Fibroblast of villous mesenchyme (primary cell): ENCODE data around the gene LILRA6. TPM values are rescaled to one million over a fixed set of nuclear protein-coding genes. Genes with fewer than 3 reads are reported as not detected.

ENCODE experiments used
- DNase-seq: peaks from one replicate; pipeline ENCODE4 v3.0.0-alpha.2; 2010; ENCODE audit warnings: low read depth
- H3K4me3 ChIP-seq: 2 replicates; pipeline ENCODE4 v1.5.1; 2011; ENCODE audit warnings: low read depth, mild to moderate bottlenecking, low read length
- small RNA-seq: library from RNA; depleted of rRNA; stranded (forward); fragments of <200 nt; gene quantifications from one replicate; pipeline ENCODE3, GENCODE V24; 2012
- total RNA-seq: library from RNA; depleted of rRNA; stranded (reverse); fragments of >200 nt; gene quantifications from 2 replicates; pipeline ENCODE4 v1.2.3, GENCODE V29; 2012
- TF ChIP-seq, protein P1 (sequence below): IDR thresholded peaks from 2 replicates; pipeline ENCODE4 v1.5.1; 2012; ENCODE audit warnings: low read depth, mild to moderate bottlenecking, low read length; ENCODE audit not compliant: insufficient read depth

The LILRA6 gene
- total RNA-seq, 1 donor: not detected

DNA sequence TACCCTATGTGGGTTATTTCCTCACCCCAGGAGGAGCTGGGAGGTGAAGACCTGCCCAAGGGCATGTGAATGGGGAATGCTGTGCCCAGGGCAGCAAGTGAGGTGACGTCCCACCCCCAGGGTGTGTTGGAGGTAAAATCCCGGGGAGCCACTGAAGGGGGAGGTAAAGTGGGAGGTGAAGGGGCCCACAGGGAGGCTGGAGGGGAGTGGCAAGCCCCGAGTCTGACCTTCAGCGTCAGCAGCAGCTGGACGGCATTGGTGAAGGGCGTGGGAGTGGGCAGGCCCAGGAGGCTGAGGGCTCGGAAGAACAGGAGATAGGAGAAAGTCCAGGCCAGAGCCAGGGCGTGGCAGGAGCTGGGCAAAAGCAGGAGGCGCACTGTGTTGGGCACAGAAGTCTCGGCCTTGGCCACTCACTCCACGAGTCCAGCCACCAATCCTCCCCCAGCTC, 55.6 kb downstream of the LILRA6 start:
- no peak overlapping the region for H3K4me3 ChIP-seq
- peak; percentile 37 for DNase-seq
- TF ChIP-seq, protein P1, sequence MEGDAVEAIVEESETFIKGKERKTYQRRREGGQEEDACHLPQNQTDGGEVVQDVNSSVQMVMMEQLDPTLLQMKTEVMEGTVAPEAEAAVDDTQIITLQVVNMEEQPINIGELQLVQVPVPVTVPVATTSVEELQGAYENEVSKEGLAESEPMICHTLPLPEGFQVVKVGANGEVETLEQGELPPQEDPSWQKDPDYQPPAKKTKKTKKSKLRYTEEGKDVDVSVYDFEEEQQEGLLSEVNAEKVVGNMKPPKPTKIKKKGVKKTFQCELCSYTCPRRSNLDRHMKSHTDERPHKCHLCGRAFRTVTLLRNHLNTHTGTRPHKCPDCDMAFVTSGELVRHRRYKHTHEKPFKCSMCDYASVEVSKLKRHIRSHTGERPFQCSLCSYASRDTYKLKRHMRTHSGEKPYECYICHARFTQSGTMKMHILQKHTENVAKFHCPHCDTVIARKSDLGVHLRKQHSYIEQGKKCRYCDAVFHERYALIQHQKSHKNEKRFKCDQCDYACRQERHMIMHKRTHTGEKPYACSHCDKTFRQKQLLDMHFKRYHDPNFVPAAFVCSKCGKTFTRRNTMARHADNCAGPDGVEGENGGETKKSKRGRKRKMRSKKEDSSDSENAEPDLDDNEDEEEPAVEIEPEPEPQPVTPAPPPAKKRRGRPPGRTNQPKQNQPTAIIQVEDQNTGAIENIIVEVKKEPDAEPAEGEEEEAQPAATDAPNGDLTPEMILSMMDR: no peak

Small RNAs within 50 kb of the gene (small RNA-seq; reads per million reads assigned to genes)
- gene MIR4752 (not detected), gene RNU6-1307P (not detected)

Other genes with a start within 250 kb of the LILRA6 start
- 0.43 TPM in 1 of 2 replicates, not detected in the other for gene VSTM1, start 178.9 kb downstream of the LILRA6 start, total RNA-seq
- not detected in 2 replicates for gene TARM1, start 161.4 kb downstream of the LILRA6 start, total RNA-seq
- under 0.01 and 0.64 TPM in 2 replicates for gene OSCAR, start 142.0 kb downstream of the LILRA6 start, total RNA-seq
- 10.4 and 11.3 TPM in 2 replicates for gene NDUFA3, start 139.9 kb downstream of the LILRA6 start, total RNA-seq
- gene TFPT, start 127.1 kb downstream of the LILRA6 start, total RNA-seq: 17.7 and 20.9 TPM in 2 replicates
- 39.6 and 41.5 TPM in 2 replicates for gene PRPF31, start 127.0 kb downstream of the LILRA6 start, total RNA-seq
- gene CNOT3, start 105.0 kb downstream of the LILRA6 start, total RNA-seq: 7.3 and 7.7 TPM in 2 replicates
- gene LENG1, start 83.1 kb downstream of the LILRA6 start, total RNA-seq: 4.7 and 4.8 TPM in 2 replicates
- gene TMC4, start 69.6 kb downstream of the LILRA6 start, total RNA-seq: 0.32 TPM in 1 of 2 replicates, not detected in the other
- 60.2 and 73.4 TPM in 2 replicates for gene MBOAT7, start 53.2 kb downstream of the LILRA6 start, total RNA-seq
- 82.5 and 83.8 TPM in 2 replicates for gene TSEN34, start 51.5 kb downstream of the LILRA6 start, total RNA-seq
- 985 and 1,373 TPM in 2 replicates for gene RPS9, start 41.9 kb downstream of the LILRA6 start, total RNA-seq
- not detected in 2 replicates for gene LILRB3, start 19.8 kb downstream of the LILRA6 start, total RNA-seq
- gene LILRB5, start 14.5 kb upstream of the LILRA6 start, total RNA-seq: not detected in 2 replicates
- not detected in 2 replicates for gene LILRB2, start 38.3 kb upstream of the LILRA6 start, total RNA-seq
- not detected in 2 replicates for gene LILRA5, start 70.4 kb upstream of the LILRA6 start, total RNA-seq
- not detected in 2 replicates for gene LILRA4, start 96.4 kb upstream of the LILRA6 start, total RNA-seq
- gene LAIR1, start 122.1 kb upstream of the LILRA6 start, total RNA-seq: under 0.01 TPM in 1 of 2 replicates, not detected in the other
- gene TTYH1, start 172.7 kb upstream of the LILRA6 start, total RNA-seq: not detected in 2 replicates
- gene LENG8, start 206.4 kb upstream of the LILRA6 start, total RNA-seq: 39.7 and 40.6 TPM in 2 replicates
- gene LENG9, start 221.0 kb upstream of the LILRA6 start, total RNA-seq: 5.2 and 7.1 TPM in 2 replicates
- 12.5 and 29.0 TPM in 2 replicates for gene CDC42EP5, start 230.5 kb upstream of the LILRA6 start, total RNA-seq